Muscle of arm (tissue), 12 donors: ENCODE measurements around the gene SNRNP200. TPM values are rescaled to one million over a fixed set of nuclear protein-coding genes. Genes with fewer than 3 reads are reported as not detected.
"Not testable (repeated sequence)": the region's sequence is repeated elsewhere in the genome, so short reads cannot be mapped to it uniquely, and the experiment has no call there.

Source experiments
- DNase-seq: peaks from one replicate; pipeline ENCODE4 v3.0.0-alpha.2; 2013
- polyA plus RNA-seq, 12 donors: library from polyadenylated mRNA; unstranded; fragments of 120-200 nt; gene quantifications; one replicate each; pipeline ENCODE4 v1.2.1, GENCODE V29; 2013; ENCODE audit not compliant: insufficient read length in 12 of 12

SNRNP200 gene
- polyA plus RNA-seq, 12 donors: 78.7 to 118 (median 91.1) TPM; not detected in 1

GRCh38 chr2:96326990-96327820, 21.9 kb upstream of the SNRNP200 start:
- DNase-seq: no peak

GRCh38 chr2:96326564-96326963, 21.2 kb upstream of the SNRNP200 start:
- no peak for DNase-seq

GRCh38 chr2:96325884-96326255, 20.5 kb upstream of the SNRNP200 start:
- DNase-seq: no peak

- no peak for DNase-seq
These were observed 19.9 kb upstream of the SNRNP200 start, which contains the start of gene ITPRIPL1 for GRCh38 chr2:96325041-96325883. TSS of gene ITPRIPL1 (plus strand) at chr2:96325317. CDS start at chr2:96325840, 523 bp downstream.

- DNase-seq: no peak
These were observed 19.3 kb upstream of the SNRNP200 start for GRCh38 chr2:96324721-96325040.

- DNase-seq: no peak
These were observed 18.5 kb upstream of the SNRNP200 start for GRCh38 chr2:96323849-96324248.

GRCh38 chr2:96320728-96321622, 15.6 kb upstream of the SNRNP200 start:
- no peak for DNase-seq

- DNase-seq: no peak
These were observed 15.0 kb upstream of the SNRNP200 start for GRCh38 chr2:96320326-96320725.

- no peak for DNase-seq
These were observed 14.1 kb upstream of the SNRNP200 start for GRCh38 chr2:96319396-96319795.

DNA sequence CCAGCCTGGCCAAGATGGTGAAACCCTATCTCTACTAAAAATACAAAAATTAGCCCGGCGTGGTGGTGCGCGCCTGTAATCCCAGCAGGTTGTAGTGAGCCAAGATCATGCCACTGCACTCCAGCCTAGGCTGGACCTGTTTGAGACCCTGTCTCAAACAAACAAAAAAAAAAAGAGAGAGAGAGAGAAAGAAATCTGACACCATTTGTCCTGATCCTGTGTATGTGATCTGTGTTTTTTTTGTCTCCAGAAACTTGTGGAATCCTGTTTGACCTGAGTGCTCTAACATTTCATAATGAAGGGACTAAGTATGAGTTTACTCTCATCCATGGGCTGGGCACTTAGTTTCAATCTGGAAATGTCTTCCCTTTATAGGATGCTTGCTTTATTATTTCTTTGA, 13.4 kb upstream of the SNRNP200 start:
- no peak for DNase-seq

GRCh38 chr2:96317584-96317997, 12.2 kb upstream of the SNRNP200 start:
- no peak for DNase-seq

GRCh38 chr2:96316999-96317398, 11.7 kb upstream of the SNRNP200 start:
- DNase-seq: no peak

GRCh38 chr2:96315400-96316071, 10.2 kb upstream of the SNRNP200 start:
- DNase-seq: no peak

DNA sequence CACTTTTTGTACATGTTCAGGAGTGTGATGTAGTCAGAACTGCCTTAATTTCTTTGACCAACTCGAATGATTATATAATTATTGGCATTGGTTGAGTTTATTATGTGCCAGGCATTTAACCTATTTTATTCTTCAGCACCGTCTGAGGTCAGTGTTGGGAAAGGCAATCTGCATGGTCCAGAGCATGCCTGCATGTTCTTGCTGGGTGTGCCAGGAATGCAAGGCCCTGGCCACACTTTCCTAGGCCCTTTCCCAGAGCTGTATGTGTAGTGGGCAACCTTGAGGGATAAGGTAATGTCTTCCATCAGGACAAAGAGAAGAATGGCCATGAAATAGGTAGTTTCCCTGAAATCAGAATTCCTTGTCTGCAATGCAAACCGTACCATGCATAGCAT, 9.7 kb upstream of the SNRNP200 start:
- DNase-seq: no peak

- no peak for DNase-seq
These were observed 2.9 kb upstream of the SNRNP200 start for GRCh38 chr2:96308248-96308647.

DNA sequence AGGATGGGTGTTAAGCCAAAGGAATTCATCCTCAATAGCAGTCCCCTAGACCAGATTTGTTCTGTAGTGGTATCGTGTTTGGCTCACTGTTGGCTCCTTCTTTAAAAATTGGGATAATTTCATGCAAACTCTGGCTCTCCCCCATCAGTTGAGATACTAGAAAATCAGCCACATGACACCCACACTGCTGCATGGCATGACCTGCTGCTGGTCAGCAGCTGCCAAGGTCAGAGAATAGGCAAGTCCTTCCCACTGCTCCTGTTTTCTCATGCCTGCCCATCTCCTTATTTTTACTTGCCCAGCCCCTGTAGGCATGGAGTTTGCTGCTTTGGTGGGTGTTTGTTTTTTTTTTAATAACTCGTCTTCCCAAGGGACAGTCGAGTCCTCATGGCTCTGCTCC, 1.0 kb upstream of the SNRNP200 start:
- DNase-seq: no peak

DNA sequence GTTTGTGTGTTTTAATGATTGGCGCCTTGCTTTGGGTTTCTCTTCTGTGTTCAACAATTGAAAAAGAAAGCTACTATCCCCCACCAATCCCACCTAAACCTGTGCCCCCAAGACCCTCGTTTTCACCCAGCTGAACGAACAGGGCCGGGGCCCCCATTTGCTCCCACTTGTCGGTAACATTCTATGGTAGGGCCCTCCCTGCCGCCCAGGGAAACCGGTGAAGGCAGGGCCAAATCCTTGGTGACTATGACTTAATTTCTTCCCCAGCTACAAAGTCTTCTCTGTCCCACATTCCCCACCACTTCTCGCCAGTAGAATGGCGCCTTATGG, 598 bp upstream of the SNRNP200 start:
- no peak for DNase-seq

GRCh38 chr2:96304606-96305005, 740 bp downstream of the SNRNP200 start:
- no peak for DNase-seq

GRCh38 chr2:96301865-96302264, 3.5 kb downstream of the SNRNP200 start:
- no peak for DNase-seq

GRCh38 chr2:96296925-96297324, 8.4 kb downstream of the SNRNP200 start:
- no peak for DNase-seq

DNA sequence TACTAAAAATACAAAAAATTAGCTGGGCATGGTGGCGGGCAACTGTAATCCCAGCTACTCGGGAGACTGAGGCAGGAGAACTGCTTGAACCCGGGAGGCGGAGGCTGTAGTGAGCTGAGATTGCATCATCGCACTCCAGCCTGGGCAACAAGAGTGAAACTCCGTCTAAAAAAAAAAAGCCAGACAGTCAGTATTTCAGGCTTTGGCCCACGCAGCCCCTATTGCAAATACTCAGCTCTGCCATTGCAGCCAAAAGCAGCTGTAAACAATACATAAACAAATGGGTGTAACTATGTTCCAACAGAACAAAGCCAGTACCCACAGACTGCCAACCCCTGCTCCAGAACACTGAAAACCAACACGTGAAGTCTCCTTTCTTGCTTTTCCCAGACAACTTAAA, 11.1 kb downstream of the SNRNP200 start:
- not testable (repeated sequence) for DNase-seq

GRCh38 chr2:96291751-96292150, 13.6 kb downstream of the SNRNP200 start:
- no peak for DNase-seq
